Measurements from ENCODE around the gene TUSC1. TPM values are rescaled to one million over a fixed set of nuclear protein-coding genes. Genes with fewer than 3 reads are reported as not detected.
"Not testable (repeated sequence)": the region's sequence is repeated elsewhere in the genome, so short reads cannot be mapped to it uniquely, and the experiment has no call there.

TUSC1 gene
- total and polyA plus RNA-seq, 7 donors: 5.4 to 12.4 (median 7.0) TPM

GRCh38 chr9:25677301-25678146 is 720 bp downstream of the TUSC1 start:
- ATAC-seq (peak; percentile 95 to 97 (median 96)), DNase-seq (peak; percentile 90 to 92)
- no peaks in the 10 kb centered on the region for H3K9me3 ChIP-seq
- no peaks in the 10 kb centered on the region for H3K36me3 ChIP-seq (ENCODE audit: insufficient read depth in 1 of 2, low read depth in 1 of 2)
- H3K27ac ChIP-seq: peak overlapping the region; percentile 94
- H3K27me3 ChIP-seq (ENCODE audit: insufficient read depth in 3 of 3, low read length in 2 of 3): no peaks in the 10 kb centered on the region
- intact Hi-C loops (cut with DNase I): no loop called here
- TF ChIP-seq, protein P1, sequence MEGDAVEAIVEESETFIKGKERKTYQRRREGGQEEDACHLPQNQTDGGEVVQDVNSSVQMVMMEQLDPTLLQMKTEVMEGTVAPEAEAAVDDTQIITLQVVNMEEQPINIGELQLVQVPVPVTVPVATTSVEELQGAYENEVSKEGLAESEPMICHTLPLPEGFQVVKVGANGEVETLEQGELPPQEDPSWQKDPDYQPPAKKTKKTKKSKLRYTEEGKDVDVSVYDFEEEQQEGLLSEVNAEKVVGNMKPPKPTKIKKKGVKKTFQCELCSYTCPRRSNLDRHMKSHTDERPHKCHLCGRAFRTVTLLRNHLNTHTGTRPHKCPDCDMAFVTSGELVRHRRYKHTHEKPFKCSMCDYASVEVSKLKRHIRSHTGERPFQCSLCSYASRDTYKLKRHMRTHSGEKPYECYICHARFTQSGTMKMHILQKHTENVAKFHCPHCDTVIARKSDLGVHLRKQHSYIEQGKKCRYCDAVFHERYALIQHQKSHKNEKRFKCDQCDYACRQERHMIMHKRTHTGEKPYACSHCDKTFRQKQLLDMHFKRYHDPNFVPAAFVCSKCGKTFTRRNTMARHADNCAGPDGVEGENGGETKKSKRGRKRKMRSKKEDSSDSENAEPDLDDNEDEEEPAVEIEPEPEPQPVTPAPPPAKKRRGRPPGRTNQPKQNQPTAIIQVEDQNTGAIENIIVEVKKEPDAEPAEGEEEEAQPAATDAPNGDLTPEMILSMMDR (IDR thresholded peaks at IDR 0.05): no peak
- H3K4me3 ChIP-seq: peak overlapping the region; percentile 95
- WGBS, 3 donors: 0 to 2% (median 1%) methylated on average over 64 to 77 of the region's 77 CpGs
- H3K4me1 ChIP-seq: peaks cover 8% of the 10 kb centered on the region

GRCh38 chr9:25675858-25676257 is 2.4 kb downstream of the TUSC1 start:
- H3K27me3 ChIP-seq (ENCODE audit: insufficient read depth in 3 of 3, low read length in 2 of 3); H3K4me3 ChIP-seq; H3K27ac ChIP-seq; H3K4me1 ChIP-seq; intact Hi-C loops (cut with DNase I); ATAC-seq; DNase-seq; H3K36me3 ChIP-seq (ENCODE audit: insufficient read depth in 1 of 2, low read depth in 1 of 2); H3K9me3 ChIP-seq: not testable (repeated sequence)
- 61 to 84% (median 64%) methylated on average over 2 of the region's 2 CpGs for WGBS, 3 donors

DNA sequence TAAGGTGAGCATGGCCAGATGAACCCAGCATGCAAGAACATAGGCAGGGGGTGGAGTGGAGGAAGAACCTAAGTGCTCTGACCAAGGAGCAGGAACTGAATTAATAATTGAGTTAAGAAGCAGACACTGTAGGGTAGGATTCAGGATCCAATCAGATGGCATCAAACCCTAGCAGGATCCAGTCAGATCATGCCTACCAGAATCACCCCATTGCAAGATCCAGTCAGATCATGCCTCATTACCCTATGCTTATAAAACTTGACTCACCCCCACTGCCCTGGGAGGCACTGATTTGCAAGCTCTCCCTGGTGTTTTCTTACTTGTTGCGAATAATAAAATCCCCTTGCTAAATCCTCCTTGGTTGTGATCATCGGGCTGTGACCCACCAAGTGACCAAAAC is 19.7 kb downstream of the TUSC1 start:
- no peak for DNase-seq
- H3K27ac ChIP-seq: no peak overlapping the region
- H3K4me1 ChIP-seq: no peaks in the 10 kb centered on the region
- H3K9me3 ChIP-seq: no peaks in the 10 kb centered on the region
- ATAC-seq: no peak
- WGBS, 3 donors: 52 to 76% (median 75%) methylated on average over 2 of the region's 2 CpGs
- H3K36me3 ChIP-seq (ENCODE audit: insufficient read depth in 1 of 2, low read depth in 1 of 2): no peaks in the 10 kb centered on the region
- intact Hi-C loops (cut with DNase I): loop anchor here in 1 of 2 donors (10.0 kb wide), 1 partner anchor 46 kb away; no protein-coding TSS in a partner anchor
- H3K4me3 ChIP-seq: no peak overlapping the region
- TF ChIP-seq, protein P1 (IDR thresholded peaks at IDR 0.05): no peak
- H3K27me3 ChIP-seq (ENCODE audit: insufficient read depth in 3 of 3, low read length in 2 of 3): no peaks in the 10 kb centered on the region

DNA sequence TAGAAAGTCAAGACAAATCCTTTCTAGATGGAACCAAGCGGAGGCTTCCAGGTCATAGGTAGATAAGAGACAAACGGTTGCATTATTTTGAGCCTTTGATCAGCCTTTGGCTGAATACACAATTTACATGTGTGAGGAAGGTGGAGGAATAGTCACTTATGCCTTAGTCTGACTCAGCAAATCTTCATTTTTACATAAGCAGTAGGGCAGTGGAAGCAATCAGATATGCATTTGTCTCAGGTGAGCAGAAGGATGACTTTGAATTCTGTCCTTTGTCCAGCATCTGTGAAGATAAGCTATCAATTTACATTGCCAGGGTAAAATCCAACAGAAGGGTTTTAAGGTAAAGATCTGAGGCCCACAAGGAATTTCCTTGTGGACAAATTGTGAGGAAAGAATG is 23.8 kb downstream of the TUSC1 start:
- Histone ChIP-seq H3K27me3 (ENCODE audit: insufficient read depth in 3 of 3, low read length in 2 of 3) (no peaks in the 10 kb centered on the region), H3K27ac (no peak overlapping the region), H3K4me3 (no peak overlapping the region), H3K9me3 (no peaks in the 10 kb centered on the region), H3K4me1 (no peaks in the 10 kb centered on the region), H3K36me3 (ENCODE audit: insufficient read depth in 1 of 2, low read depth in 1 of 2) (no peaks in the 10 kb centered on the region)
- 89 to 97% (median 90%) methylated on average over 2 of the region's 2 CpGs for WGBS, 3 donors
- TF ChIP-seq, protein P1 (IDR thresholded peaks at IDR 0.05): no peak
- no peak for DNase-seq
- intact Hi-C loops (cut with DNase I): loop anchor here in 1 of 2 donors (10.0 kb wide), 1 partner anchor 50 kb away; no protein-coding TSS in a partner anchor
- no peak for ATAC-seq

- H3K4me3 ChIP-seq: no peak overlapping the region
- no peaks in the 10 kb centered on the region for H3K36me3 ChIP-seq (ENCODE audit: insufficient read depth in 1 of 2, low read depth in 1 of 2)
- ATAC-seq (no peak), DNase-seq (no peak)
- H3K27me3 ChIP-seq (ENCODE audit: insufficient read depth in 3 of 3, low read length in 2 of 3): no peaks in the 10 kb centered on the region
- H3K9me3 ChIP-seq: no peaks in the 10 kb centered on the region
- H3K4me1 ChIP-seq: no peaks in the 10 kb centered on the region
- TF ChIP-seq, protein P1 (IDR thresholded peaks at IDR 0.05): no peak
- no peak overlapping the region for H3K27ac ChIP-seq
- WGBS, 3 donors: 26 to 36% (median 32%) methylated on average over 3 of the region's 3 CpGs
- intact Hi-C loops (cut with DNase I): no loop called here
Measured at GRCh38 chr9:25648116-25648515, 30.1 kb downstream of the TUSC1 start.

Measured in psoas muscle (tissue), 8 donors.